Neural crest cell (in vitro differentiated cells): ENCODE data around the gene ZFYVE28. TPM values are rescaled to one million over a fixed set of nuclear protein-coding genes. Genes with fewer than 3 reads are reported as not detected.

Experiments used
- DNase-seq: peaks from one replicate; pipeline ENCODE4 v3.0.0; 2021; ENCODE audit warnings: low read depth, mixed read lengths, low spot score
- H3K27ac Mint-ChIP-seq: one replicate; pipeline ENCODE4 v1.8.0; 2021; ENCODE audit warnings: mild to moderate bottlenecking, mixed read lengths; ENCODE audit not compliant: unreplicated experiment
- H3K27me3 Mint-ChIP-seq: 2 replicates; pipeline ENCODE4 v1.8.0; 2021; ENCODE audit warnings: low read depth, mild to moderate bottlenecking, mixed read lengths
- H3K36me3 Mint-ChIP-seq: 2 replicates; pipeline ENCODE4 v1.8.0; 2021; ENCODE audit warnings: low read depth, mild to moderate bottlenecking, mixed read lengths
- H3K4me1 Mint-ChIP-seq: 2 replicates; pipeline ENCODE4 v1.8.0; 2021; ENCODE audit warnings: mixed read lengths
- H3K4me3 Mint-ChIP-seq: one replicate; pipeline ENCODE4 v1.8.0; 2021; ENCODE audit warnings: mild to moderate bottlenecking, mixed read lengths
- H3K9me3 Mint-ChIP-seq: 2 replicates; pipeline ENCODE4 v1.8.0; 2021; ENCODE audit warnings: mixed read lengths
- total RNA-seq: library from RNA; stranded (reverse); gene quantifications from 2 replicates; pipeline ENCODE4 v1.2.1, GENCODE V29; 2021
- TF ChIP-seq, protein P1 (sequence below): fragments of 200-600 bp; sonication (generic); conservative IDR thresholded peaks from 2 replicates; pipeline ENCODE4 v1.5.0; 2021; ENCODE audit warnings: antibody characterized with exemption, mild to moderate bottlenecking

The ZFYVE28 gene
- total RNA-seq, 1 donor from 2014 or later, result 1.4 TPM

GRCh38 chr4:2378898-2379297 lies 39.5 kb downstream of the ZFYVE28 start:
- TF ChIP-seq, protein P1, sequence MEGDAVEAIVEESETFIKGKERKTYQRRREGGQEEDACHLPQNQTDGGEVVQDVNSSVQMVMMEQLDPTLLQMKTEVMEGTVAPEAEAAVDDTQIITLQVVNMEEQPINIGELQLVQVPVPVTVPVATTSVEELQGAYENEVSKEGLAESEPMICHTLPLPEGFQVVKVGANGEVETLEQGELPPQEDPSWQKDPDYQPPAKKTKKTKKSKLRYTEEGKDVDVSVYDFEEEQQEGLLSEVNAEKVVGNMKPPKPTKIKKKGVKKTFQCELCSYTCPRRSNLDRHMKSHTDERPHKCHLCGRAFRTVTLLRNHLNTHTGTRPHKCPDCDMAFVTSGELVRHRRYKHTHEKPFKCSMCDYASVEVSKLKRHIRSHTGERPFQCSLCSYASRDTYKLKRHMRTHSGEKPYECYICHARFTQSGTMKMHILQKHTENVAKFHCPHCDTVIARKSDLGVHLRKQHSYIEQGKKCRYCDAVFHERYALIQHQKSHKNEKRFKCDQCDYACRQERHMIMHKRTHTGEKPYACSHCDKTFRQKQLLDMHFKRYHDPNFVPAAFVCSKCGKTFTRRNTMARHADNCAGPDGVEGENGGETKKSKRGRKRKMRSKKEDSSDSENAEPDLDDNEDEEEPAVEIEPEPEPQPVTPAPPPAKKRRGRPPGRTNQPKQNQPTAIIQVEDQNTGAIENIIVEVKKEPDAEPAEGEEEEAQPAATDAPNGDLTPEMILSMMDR, result no peak
- Mint-ChIP-seq H3K27ac (no peak overlapping the region), H3K4me1 (peaks cover 3% of the 10 kb centered on the region), H3K27me3 (peaks cover 2% of the 10 kb centered on the region), H3K36me3 (peaks cover 1% of the 10 kb centered on the region), H3K4me3 (no peak overlapping the region), H3K9me3 (peaks cover 1% of the 10 kb centered on the region)
- no peak for DNase-seq

- H3K27me3 Mint-ChIP-seq, result peaks cover 2% of the 10 kb centered on the region
- H3K9me3 Mint-ChIP-seq, result peaks cover 3% of the 10 kb centered on the region
- TF ChIP-seq, protein P1, result no peak
- no peaks in the 10 kb centered on the region for H3K4me1 Mint-ChIP-seq
- no peak overlapping the region for H3K4me3 Mint-ChIP-seq
- H3K27ac Mint-ChIP-seq, result no peak overlapping the region
- H3K36me3 Mint-ChIP-seq, result peaks cover 3% of the 10 kb centered on the region
- no peak for DNase-seq
These were observed 40.0 kb downstream of the ZFYVE28 start for GRCh38 chr4:2378401-2378800.

DNA sequence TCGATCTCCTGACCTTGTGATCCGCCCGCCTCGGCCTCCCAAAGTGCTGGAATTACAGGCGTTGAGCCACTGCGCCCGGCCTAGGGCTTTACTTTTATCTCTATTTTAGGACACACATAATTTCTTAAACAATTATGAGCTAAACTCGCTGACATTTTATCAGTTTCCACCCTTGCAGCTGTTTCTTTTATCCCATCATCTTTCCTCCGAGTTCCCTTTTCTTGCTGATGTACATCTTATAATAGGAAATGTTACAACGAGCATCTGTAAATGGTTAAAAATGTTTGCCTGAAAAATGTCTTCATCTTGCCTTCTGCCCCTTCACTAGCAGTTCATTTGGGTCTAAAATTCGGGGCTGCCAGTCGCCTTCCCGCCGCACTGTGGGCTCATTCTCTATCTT lies 41.2 kb downstream of the ZFYVE28 start:
- peaks cover 2% of the 10 kb centered on the region for H3K27me3 Mint-ChIP-seq
- H3K9me3 Mint-ChIP-seq, result peaks cover 3% of the 10 kb centered on the region
- no peak overlapping the region for H3K27ac Mint-ChIP-seq
- TF ChIP-seq, protein P1, result no peak
- no peak for DNase-seq
- no peaks in the 10 kb centered on the region for H3K4me1 Mint-ChIP-seq
- no peak overlapping the region for H3K4me3 Mint-ChIP-seq
- H3K36me3 Mint-ChIP-seq, result peaks cover 3% of the 10 kb centered on the region

DNA sequence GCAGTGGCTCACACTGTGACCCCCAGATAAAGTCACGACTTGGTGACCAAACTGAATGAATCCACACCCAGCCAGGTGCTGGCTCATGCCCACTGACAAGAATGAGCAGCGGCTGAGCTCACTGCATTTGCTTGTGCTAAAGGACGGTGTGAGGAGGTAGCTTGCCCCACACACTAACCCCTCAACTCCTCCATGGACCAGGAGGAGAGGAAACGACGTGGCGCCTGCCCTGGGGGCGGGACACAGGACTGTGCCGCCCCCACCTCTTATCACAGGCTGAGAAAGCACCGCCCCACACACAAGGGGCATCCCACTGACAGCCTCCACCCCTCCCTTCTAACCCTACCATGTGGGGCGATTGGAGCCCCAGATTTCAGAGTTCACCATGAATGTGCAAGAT lies 43.0 kb downstream of the ZFYVE28 start:
- Mint-ChIP-seq H3K4me1 (no peaks in the 10 kb centered on the region), H3K36me3 (peaks cover 3% of the 10 kb centered on the region), H3K27me3 (peaks cover 2% of the 10 kb centered on the region), H3K27ac (no peak overlapping the region), H3K9me3 (peaks cover 3% of the 10 kb centered on the region), H3K4me3 (no peak overlapping the region)
- DNase-seq, result no peak
- TF ChIP-seq, protein P1, result no peak

GRCh38 chr4:2373532-2373931 lies 44.9 kb downstream of the ZFYVE28 start:
- H3K36me3 Mint-ChIP-seq, result peaks cover 3% of the 10 kb centered on the region
- DNase-seq, result no peak
- peaks cover 3% of the 10 kb centered on the region for H3K9me3 Mint-ChIP-seq
- H3K4me1 Mint-ChIP-seq, result no peaks in the 10 kb centered on the region
- TF ChIP-seq, protein P1, result no peak
- no peaks in the 10 kb centered on the region for H3K27me3 Mint-ChIP-seq
- H3K4me3 Mint-ChIP-seq, result no peak overlapping the region
- no peak overlapping the region for H3K27ac Mint-ChIP-seq

GRCh38 chr4:2372488-2373030 lies 45.9 kb downstream of the ZFYVE28 start:
- H3K36me3 Mint-ChIP-seq, result peaks cover 3% of the 10 kb centered on the region

More at GRCh38 chr4:2372488-2373030, 45.9 kb downstream of the ZFYVE28 start:
- no peaks in the 10 kb centered on the region for H3K27me3 Mint-ChIP-seq
- no peak overlapping the region for H3K4me3 Mint-ChIP-seq
- H3K9me3 Mint-ChIP-seq, result peaks cover 3% of the 10 kb centered on the region
- no peaks in the 10 kb centered on the region for H3K4me1 Mint-ChIP-seq
- TF ChIP-seq, protein P1, result no peak
- no peak overlapping the region for H3K27ac Mint-ChIP-seq
- no peak for DNase-seq
